HG02884 (cell line): ENCODE data around the gene IFITM5.
"Not testable (repeated sequence)": the region's sequence is repeated elsewhere in the genome, so short reads cannot be mapped to it uniquely, and the experiment has no call there.

Source experiments
- ATAC-seq: cut with Tn5 transposase; IDR thresholded peaks from one replicate; pipeline ENCODE4 v1.9.1; 2021; ENCODE audit warnings: mild to moderate bottlenecking, moderate library complexity; ENCODE audit not compliant: unreplicated experiment

Gene IFITM5

DNA sequence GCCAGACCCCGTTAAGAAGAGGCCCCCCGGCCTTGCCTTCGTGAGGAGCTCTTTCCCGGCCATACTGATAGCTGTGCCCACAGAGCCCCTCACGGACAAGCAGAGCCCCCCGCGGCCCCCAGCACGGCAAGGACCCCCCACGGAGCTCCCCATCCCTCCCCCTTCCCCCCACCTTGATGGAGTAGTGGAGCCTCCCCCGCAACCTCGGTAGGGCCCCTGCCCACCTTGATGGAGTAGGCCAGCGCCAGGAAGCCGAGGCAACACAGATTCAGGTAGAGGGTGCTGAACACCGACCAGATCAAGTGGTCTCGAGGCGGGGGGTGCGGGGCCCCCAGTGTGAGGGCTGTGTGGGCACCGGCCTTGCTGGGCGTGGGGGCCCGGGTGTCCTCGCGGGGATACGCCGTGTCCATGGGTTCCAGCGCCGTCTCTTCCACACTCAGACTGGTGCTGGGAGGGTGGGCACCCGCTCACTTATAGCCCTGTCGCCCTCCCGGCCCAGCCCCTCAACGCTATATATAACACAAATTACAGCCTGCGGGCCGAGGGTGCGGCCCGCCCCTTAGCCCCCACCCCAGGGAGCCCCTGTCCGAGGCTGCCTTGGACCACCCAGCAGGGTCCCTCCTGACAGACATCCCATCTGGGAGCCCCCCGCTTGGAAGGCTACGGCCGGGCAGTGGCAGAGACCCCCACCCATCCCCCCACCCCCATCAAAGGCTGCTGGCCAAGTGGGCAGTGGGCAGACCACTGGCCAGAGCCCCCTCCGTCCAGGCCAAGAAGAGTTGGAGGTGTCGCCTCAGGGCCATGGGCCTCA lies at the start of gene IFITM5:
Gene IFITM5 (minus strand): TSS at position 446 of the 811 bp plus-strand sequence. CDS start 36 bp downstream, at position 410.
- ATAC-seq, result no peak

DNA sequence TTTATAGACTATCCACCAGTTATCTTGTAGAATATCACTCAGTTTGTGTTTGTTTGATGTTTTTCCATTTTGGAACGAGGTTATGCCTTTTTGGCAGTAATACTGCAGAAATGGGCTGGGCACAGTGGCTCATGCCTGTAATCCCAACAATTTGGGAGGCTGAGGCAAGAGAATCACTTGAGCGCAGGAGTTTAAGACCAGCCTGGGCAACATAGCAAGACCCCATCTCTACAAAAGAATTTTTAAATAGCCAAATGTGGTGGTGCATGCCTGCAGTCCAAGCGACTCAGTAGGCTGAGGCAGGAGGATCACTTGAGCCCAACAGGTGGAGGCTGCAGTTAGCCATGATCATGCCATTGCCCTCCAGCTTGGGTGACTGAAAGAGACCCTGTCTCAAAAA lies 47.2 kb upstream of the IFITM5 start:
- no peak for ATAC-seq

DNA sequence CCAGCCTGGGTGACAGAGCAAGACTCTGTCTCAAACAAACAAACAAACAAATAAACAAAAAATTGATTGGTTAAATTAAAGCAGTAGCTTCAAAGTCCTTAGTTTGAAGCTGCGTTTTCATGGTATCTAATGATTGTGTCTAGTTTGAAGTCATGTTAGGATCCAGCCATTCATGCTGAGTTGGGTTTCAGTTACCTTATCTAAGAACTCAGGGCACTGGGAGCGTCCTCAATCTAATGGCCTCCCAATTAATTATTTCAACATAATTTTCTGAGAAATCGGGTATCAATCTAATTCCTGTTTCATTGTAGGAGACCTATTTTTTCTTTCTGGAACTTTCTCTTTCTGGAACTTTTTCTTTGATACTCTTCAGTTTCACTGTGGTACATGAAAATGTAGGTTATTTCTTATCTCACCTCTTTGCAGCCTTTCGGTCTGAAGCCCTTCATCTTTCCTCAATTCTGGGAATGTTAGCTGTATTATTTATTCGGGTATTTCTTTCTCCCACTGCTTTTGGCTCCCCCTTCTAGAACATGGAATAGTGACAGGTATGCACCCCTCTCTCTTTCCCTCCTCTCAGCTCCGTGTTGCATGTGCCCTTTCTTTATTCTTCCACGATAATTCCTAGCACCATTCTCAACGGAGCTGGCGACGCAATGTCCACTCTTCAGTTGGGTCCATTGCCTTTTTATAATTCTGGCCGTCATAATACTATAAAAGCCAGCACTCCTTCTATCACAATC lies 45.7 kb upstream of the IFITM5 start:
- no peak for ATAC-seq

DNA sequence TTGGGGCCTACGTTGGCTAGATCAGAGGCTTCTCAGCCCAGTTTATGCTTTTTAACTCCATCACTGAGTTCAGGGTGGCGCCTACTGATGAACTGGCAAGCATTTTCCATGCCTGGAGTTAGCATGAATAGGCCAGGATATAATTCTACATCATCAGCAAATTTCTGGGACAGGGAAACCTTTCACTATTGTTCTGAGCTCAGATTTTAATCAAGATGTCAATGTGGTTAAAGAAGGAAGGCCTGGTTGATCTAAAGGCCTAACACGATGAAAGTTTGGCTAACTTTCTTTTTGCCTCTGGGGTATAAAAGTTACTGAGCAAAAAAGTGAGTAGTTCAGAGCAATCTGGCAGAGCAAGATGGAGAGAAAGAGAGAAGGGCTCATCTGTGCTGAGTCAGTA lies 43.0 kb upstream of the IFITM5 start:
- no peak for ATAC-seq

DNA sequence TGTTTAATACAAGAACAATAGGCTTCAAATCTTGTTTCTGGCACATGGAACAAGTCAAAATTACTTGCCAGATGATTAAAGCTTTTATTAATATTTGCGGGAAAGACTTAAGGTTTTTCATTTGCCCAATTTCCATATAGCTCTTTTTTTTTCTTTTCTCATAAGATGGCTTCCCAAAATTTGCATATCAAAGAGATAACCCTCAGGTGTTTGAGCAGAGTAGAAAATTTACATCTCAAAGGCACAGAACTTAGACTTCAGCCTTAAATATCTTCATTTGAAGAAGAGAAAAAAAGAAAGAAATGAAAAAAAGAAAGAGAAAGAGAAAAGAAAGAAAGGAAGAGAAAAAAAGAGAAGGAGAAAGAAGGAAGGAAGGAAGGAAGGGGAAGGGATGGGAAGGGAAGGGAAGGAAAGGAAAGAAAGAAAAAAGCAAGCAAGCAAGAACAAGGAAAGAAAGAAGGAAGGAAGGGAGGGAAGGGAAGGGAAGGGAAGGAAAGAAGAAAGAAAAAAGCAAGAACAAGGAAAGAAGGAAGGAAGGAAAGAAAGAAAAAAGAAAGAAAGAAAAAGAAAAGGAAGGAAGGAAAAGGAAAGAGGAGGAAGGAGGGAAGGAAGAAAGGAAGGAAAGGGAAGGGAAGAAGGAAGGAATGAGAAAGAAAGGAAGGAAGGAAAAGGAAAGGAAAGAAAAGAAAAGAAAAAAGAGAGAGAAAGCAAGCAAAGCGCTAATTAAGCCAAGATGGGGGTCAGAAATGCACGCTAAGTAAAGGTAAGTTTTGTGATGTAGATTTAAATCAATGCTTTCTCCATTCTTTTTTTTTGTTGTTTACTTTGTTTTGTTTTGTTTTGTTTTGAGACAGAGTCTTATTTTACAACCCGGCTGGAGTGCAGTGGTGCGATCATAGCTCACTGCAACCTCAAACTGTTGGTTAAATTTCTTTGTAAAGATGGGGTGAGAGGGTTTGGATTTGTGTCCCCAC lies 41.5 kb upstream of the IFITM5 start:
- ATAC-seq, result no peak

DNA sequence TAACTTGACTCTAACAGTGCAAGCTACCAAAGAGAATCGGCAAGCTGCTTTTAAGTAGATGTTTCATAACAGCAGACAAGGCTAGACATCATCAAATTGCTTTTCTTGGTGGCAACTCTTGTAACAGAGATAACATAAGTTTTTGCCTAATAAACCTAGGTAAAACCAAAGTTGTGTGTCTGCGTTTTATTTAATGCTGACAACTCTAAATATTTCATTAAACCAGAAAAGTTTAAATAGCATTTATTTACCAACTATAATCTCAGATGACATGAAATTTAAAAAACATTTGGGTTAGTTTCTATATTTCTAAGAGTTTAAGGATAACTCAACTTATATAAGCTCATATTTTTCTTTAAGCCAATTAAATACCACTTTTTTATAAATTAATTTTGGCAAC lies 40.6 kb upstream of the IFITM5 start:
- ATAC-seq, result no peak

DNA sequence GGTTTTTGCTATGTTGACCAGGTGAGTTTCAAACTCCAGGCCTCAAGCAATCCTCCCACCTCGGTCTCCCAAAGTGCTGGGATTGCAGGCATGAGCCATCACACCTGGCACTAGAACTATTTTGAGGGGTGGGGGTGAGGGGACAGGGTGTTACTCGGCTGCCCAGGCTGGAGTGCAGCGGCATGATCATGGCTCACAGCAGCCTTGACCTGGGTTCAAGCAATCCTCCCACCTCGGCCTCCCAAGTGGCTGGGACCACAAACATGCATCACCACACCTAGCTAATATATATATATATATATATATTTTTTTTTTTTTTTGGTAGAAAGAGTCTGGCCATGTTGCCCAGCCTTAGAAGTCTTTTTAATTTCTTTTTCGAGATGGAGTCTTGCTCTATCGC lies 38.4 kb upstream of the IFITM5 start:
- ATAC-seq, result no peak

DNA sequence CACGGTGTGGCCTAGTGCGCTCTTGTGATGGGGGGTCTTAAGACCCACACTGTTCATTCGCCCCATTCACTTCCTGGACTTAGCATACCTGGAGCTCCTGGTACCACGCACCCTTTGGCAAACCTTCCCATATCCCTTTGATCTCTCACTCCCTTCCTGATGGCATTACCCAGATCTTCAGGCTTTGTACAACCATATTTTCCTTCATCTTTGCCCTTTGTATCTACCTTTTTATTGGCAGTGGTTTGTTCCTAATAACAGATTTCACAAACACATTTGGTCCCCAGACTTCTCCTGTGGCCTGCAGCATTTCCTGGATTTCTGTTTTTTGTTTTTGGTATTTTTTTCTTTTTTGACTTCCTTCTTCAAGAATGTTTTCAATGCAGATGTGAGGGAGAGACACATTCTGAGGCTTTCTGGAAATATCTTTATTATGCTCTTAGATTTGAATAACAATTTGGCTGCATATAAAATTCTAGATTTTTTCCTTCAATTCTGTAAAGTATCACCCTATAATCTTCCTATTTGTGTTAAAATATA lies 37.4 kb upstream of the IFITM5 start:
- no peak for ATAC-seq

DNA sequence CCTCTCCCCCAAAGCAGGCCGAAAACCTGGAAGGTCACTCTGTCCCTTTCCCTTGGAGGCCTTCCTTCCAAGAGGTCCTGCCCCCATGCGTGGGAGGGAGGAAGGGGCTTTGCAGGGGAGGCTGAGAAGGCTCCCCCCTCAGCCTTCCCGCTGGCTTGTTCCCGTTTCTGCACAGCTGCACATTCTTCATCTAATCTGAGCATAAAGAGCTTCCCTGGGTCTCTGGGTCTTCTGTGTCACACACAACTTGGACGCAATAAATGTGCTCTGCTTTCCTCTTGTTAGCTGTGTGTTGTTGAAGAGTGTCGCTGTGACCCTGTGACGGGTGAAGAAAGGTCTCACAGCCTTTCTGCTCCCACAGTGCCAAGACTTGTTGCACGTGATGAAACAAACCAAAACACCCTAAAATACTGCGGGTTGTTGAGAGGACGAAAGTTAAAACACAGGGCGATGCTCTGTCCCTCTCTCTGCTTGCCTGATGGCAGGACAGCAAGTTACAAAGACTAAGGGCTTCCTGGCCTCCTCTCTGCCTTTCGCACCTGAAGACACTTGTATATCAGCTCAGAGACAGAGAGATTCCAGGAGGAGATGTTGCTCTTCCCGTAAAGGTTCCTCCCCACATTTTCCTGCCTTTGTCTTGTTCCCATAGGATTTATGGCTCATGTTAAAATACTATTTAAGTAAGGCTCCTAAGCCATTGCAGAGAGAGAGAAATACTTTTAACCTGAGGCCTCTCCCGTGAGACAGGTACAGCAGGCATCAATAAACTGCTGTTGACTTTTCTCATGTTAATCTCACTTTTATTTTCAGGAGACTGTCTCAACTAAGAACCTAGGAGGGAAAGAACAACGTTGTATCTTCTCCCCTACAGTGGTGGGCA lies 36.7 kb upstream of the IFITM5 start:
- no peak for ATAC-seq

DNA sequence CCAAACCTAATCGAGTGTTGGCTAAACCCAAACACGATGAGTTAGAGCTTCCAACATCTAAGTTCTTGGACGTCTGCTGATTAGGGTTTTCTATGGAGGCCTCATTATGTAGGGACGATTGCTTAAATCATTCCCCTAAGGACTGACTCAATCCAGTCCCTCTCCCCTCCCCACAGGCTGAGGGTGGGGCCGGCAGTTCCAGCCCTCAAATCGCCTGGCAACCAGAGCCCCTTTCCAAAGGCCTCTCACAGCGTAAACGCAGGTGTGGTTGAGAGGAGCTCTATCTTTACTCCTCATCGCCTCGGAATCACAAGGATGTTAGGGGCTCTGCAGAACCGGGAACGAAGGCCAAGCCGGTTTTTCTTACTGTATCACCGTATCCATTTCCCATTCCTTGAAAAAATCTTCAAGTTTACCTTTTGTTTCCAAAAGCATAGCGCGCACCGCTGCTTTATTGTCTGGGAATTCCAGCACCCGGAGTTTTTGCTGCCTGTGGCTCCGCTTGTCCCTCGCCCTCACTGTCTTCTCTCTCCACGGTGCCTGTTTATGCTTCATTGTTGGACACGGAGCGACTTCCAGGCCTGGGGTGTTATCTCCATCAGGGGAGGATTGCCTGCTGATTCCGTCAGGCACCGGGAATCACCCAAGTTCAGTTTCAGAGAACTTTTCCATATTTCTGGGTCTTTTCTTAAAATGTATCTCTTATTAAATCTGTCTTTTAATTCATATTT lies 35.1 kb upstream of the IFITM5 start:
- no peak for ATAC-seq

DNA sequence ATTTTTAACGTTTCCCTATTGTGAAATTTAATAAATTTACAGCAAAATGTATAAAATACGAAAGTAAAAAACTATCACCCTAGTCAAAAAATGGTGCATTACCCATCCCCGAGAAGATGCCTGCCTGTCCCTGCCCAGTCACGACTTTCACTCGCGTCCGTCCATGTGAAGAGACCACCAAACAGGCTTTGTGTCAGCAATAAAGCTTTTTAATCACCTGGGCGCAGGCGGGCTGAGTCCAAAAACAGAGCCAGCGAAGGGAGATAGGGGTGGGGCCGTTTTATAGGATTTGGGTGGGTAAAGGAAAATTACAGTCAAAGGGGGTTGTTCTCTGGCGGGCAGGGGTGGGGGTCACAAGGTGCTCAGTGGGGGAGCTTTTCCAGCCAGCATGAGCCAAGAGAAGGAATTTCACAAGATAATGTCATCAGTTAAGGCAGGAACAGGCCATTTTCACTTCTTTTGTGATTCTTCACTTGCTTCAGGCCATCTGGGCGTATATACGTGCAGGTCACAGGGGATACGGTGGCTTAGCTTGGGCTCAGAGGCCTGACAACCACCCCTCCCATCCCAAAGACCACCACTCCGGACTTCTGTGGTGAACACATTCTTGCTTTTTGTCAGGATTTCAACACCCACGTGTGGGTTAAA lies 34.4 kb upstream of the IFITM5 start:
- ATAC-seq, result not testable (repeated sequence)

DNA sequence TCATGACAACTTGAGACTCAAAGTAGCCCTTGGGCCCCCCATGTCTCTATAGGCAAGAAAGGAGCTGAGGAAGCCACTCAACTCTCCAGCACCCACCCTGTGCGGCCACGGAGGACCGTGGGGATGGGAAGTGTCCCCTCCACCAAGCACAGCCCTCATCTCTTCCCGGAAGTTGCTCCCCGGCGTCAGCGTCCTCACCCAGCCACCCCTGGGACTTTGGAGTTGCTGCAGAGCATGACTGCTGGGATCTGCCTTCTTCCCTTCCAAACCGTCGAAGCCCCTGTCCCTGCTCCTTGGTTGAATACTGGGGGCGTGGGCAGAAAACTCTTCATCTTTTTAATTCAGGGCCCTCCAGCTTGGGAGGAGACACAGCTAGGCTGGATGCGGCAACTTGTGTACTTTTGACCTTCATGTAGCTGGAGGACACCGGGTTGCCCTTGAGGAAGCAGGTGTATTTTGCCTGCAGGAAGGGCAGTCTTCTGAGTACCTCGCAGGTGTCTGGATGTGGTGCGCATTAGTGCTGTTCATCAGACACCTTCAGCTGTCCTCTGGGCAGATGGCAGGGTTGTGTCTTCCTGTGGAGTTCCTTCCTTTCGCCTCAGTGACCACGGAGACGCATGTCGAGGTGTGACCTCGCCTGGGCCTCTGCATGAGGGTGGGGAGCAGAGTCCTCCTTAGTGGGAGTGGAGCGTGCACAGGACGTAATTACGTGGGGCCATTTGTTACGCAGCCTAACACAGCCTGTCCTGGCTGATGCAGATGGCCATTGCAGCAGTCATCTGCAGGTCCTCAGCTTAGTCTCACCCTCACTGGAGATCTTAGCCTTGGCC lies 33.5 kb upstream of the IFITM5 start:
- ATAC-seq, result no peak

DNA sequence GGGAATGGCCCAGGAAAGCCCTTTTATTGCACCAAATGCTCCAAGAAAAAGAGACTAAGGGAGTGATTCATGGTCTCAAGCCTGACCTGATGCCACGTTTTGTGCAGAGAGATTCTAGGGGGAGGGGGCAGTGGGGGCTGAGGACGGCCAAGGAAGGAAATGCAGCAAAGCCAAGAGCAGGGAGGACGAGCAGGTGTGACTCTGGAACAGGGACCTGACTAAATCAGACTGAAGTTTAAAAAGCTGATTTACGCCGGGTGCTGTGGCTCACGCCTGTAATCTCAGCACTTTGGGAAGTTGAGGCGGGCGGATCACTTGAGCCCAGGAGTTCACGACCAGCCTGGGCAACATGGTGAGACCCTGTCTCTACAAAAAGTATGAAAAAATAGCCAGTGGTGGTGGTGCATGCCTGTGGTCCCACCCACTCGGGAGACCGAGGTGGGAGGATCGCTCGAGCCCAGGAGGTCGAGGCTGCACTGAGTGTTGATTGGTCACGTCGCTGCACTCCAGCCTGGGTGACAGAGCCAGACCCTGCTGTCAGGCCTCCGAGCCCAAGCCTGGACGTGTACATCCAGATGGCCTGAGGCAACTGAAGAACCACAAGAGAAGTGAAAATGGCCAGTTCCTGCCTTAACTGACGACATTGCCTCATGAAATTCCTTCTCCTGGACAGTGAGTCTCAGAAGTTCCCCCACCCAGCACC lies 32.2 kb upstream of the IFITM5 start:
- no peak for ATAC-seq

DNA sequence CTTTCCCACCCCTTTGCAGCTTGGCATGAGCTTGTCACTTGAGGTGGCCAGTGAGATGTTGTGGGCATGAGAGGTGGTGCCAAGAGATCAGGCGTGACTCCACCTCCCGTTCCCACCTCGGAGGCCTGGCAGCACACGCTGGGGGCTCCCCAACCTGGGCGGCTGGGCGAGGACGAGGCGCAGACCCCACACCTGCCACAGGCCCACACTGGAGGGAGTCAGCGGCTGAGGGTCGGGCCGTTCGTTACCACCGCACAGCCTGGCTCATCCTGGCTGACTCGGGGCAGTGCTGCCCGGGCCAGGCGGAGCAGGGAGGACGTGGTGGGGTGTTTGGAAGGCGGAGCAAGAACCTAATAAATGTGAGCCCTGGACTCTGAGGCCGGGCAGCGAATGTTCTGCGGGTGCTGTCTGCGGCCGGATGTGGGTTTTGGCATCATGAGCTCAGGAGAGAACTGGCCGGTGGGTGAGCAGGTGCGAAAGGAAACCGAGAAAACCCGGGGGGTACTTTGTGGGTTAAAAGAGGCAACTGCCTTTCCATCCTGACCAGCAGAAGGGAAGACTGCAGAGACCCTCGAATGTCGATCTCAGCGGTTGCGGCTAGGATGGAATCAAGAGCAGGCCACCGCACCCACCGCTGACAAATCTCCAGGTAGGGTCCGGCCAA lies 31.5 kb upstream of the IFITM5 start:
- no peak for ATAC-seq

DNA sequence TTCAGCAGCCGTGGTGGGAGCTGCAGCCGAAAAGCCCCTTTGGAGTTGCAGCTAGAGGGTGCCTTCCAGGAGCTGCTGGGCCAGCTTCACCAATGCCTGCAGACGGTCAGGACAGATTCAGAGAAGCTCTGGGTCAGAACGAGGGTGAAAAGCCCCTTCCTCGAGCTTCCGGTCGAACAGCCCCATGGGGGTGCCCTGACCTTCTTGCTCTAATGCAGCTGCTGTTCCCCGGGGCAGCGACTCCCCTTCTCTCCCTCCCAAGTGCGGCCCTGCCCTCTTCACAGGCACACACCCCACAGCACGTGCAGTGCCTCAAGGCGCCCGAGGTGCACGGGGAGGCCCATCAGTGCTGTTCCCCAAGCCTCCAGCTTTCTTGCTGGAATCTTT lies 31.0 kb upstream of the IFITM5 start:
- ATAC-seq, result no peak

DNA sequence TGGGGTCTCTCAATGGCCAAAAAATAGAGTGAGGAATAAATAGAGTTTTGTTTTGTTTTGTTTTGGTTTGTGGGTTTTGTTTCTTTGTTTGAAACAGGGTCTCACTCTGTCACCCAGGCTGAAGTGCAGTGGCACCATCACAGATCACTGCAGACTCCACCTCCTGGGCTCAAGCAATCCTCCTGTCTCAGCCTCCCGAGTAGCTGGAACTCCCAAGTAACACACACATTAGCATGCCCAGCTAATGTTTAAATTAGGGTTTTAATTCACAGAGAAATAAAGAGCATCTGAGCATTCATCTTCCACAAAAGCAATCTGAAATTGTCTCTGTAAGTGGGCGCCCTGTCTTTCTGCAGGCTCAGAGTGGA lies 30.5 kb upstream of the IFITM5 start:
- no peak for ATAC-seq
